Endothelial cell of coronary artery (primary cell): ENCODE measurements around the gene WDR59. TPM values are rescaled to one million over a fixed set of nuclear protein-coding genes. Genes with fewer than 3 reads are reported as not detected.

Experiments used
- total RNA-seq: library from RNA; depleted of rRNA; stranded (reverse); fragments of >200 nt; gene quantifications from 2 replicates; pipeline ENCODE4 v1.2.3, GENCODE V29; 2014

The WDR59 gene
- 13.1 and 20.2 TPM in 2 replicates for total RNA-seq

GRCh38 chr16:74984529-74985296 lies at the start of gene WDR59:
WDR59 (minus strand) TSS chr16:74985123; CDS start chr16:74985017, 106 bp downstream.

GRCh38 chr16:74998481-74999218 lies 13.7 kb upstream of the WDR59 start, which contains the start of gene ZNRF1:
ZNRF1 (plus strand) TSS chr16:74999024; CDS start chr16:74999672, 648 bp downstream.

Other genes starting within 250 kb of the WDR59 start
- not detected in 2 replicates for gene FA2H, start 210.3 kb downstream of the WDR59 start, total RNA-seq
- 12.9 and 14.6 TPM in 2 replicates for gene ZNRF1, start 13.9 kb upstream of the WDR59 start, total RNA-seq
- gene LDHD, start 131.7 kb upstream of the WDR59 start, total RNA-seq, result 0.54 and 1.4 TPM in 2 replicates
- 7.9 and 9.5 TPM in 2 replicates for gene ZFP1, start 163.4 kb upstream of the WDR59 start, total RNA-seq
- gene CTRB2, start 222.0 kb upstream of the WDR59 start, total RNA-seq, result not detected in 2 replicates
- gene CTRB1, start 233.9 kb upstream of the WDR59 start, total RNA-seq, result not detected in 2 replicates